Liver (tissue), 9 donors: ENCODE measurements around the gene CDK15. TPM values are rescaled to one million over a fixed set of nuclear protein-coding genes. Genes with fewer than 3 reads are reported as not detected.

ENCODE experiments used
- DNase-seq: peaks from one replicate; pipeline ENCODE4 v3.0.0-alpha.2; 2017; ENCODE audit warnings: low spot score
- H3K27ac ChIP-seq, 2 donors: one replicate each; pipeline ENCODE4 v1.7.0; 2013; ENCODE audit warnings: inconsistent platforms in 2 of 2, low read length in 2 of 2, control low read depth in 1 of 2, low read depth in 1 of 2, mild to moderate bottlenecking in 1 of 2
- H3K27me3 ChIP-seq, 4 donors: one replicate each; pipeline versions ENCODE4 v1.6.1 to v1.7.0; 2013; ENCODE audit warnings: low read length in 3 of 4, inconsistent platforms in 1 of 4, mild to moderate bottlenecking in 1 of 4, moderate library complexity in 1 of 4; ENCODE audit not compliant: control insufficient read depth in 4 of 4, insufficient read depth in 4 of 4
- H3K36me3 ChIP-seq, 4 donors: one replicate each; pipeline versions ENCODE4 v1.6.1 to v1.7.0; 2013; ENCODE audit warnings: low read length in 3 of 4, mild to moderate bottlenecking in 3 of 4, low read depth in 1 of 4, moderate library complexity in 1 of 4; ENCODE audit not compliant: control insufficient read depth in 4 of 4, insufficient read depth in 3 of 4
- H3K4me1 ChIP-seq, 4 donors: one replicate each; pipeline versions ENCODE4 v1.6.1 to v1.7.0; 2013; ENCODE audit warnings: low read length in 3 of 4, mild to moderate bottlenecking in 3 of 4, moderate library complexity in 1 of 4; ENCODE audit not compliant: control insufficient read depth in 4 of 4, insufficient read depth in 4 of 4
- H3K4me3 ChIP-seq, 3 donors: one replicate each; pipeline versions ENCODE4 v1.6.1 to v1.7.0; 2013; ENCODE audit warnings: low read length in 3 of 3, control low read depth in 1 of 3, low read depth in 1 of 3, mild to moderate bottlenecking in 1 of 3
- H3K9ac ChIP-seq, 2 donors: one replicate each; pipeline ENCODE4 v1.7.0; 2013; ENCODE audit warnings: low read length in 2 of 2, mild to moderate bottlenecking in 2 of 2, moderate library complexity in 2 of 2, control low read depth in 1 of 2, low read depth in 1 of 2
- H3K9me3 ChIP-seq, 4 donors: one replicate each; pipeline versions ENCODE4 v1.6.1 to v1.7.0; 2013; ENCODE audit warnings: low read length in 3 of 4; ENCODE audit not compliant: control insufficient read depth in 4 of 4
- EGR1 ChIP-seq, 2 donors: IDR thresholded peaks; 2 replicates each; pipeline ENCODE4 v1.6.1; 2016 to 2018; ENCODE audit warnings: antibody characterized with exemption in 2 of 2, low read depth in 2 of 2
- FOXA1 ChIP-seq: IDR thresholded peaks from 2 replicates; pipeline ENCODE4 v1.6.1; 2016; ENCODE audit warnings: antibody characterized with exemption
- FOXA2 ChIP-seq: IDR thresholded peaks from 2 replicates; pipeline ENCODE4 v1.6.1; 2016; ENCODE audit warnings: antibody characterized with exemption
- GABPA ChIP-seq, 2 donors: IDR thresholded peaks in 1 of 2; conservative IDR thresholded peaks in 1 of 2; 2 replicates each; pipeline ENCODE4 v1.6.1; 2016; ENCODE audit warnings: antibody characterized with exemption in 2 of 2, mild to moderate bottlenecking in 1 of 2, moderate library complexity in 1 of 2
- HNF4A ChIP-seq, 2 donors: conservative IDR thresholded peaks; 2 replicates each; pipeline ENCODE4 v1.6.1; 2016; ENCODE audit warnings: antibody characterized with exemption in 2 of 2, mild to moderate bottlenecking in 2 of 2
- HNF4G ChIP-seq: IDR thresholded peaks from 2 replicates; pipeline ENCODE4 v1.6.1; 2016; ENCODE audit warnings: antibody characterized with exemption
- JUND ChIP-seq, 2 donors: IDR thresholded peaks; 2 replicates each; pipeline ENCODE4 v1.6.1; 2016; ENCODE audit warnings: antibody characterized with exemption in 2 of 2
- NR2F2 ChIP-seq: IDR thresholded peaks from 2 replicates; pipeline ENCODE4 v1.6.1; 2016; ENCODE audit warnings: antibody characterized with exemption
- RAD21 ChIP-seq, 2 donors: IDR thresholded peaks; 2 replicates each; pipeline ENCODE4 v1.6.1; 2016; ENCODE audit warnings: antibody characterized with exemption in 2 of 2, mild to moderate bottlenecking in 2 of 2
- RXRA ChIP-seq, 2 donors: IDR thresholded peaks; 2 replicates each; pipeline ENCODE4 v1.6.1; 2017 to 2018; ENCODE audit warnings: antibody characterized with exemption in 2 of 2, mild to moderate bottlenecking in 1 of 2
- SP1 ChIP-seq: IDR thresholded peaks from 2 replicates; pipeline ENCODE4 v1.6.1; 2018; ENCODE audit warnings: antibody characterized with exemption, mild to moderate bottlenecking
- TAF1 ChIP-seq: conservative IDR thresholded peaks from 2 replicates; pipeline ENCODE4 v1.6.1; 2016; ENCODE audit warnings: antibody characterized with exemption, mild to moderate bottlenecking
- YY1 ChIP-seq: IDR thresholded peaks from 2 replicates; pipeline ENCODE4 v1.6.1; 2016; ENCODE audit warnings: antibody characterized with exemption, mild to moderate bottlenecking
- ZBTB33 ChIP-seq: IDR thresholded peaks from 2 replicates; pipeline ENCODE4 v1.6.1; 2016; ENCODE audit warnings: antibody characterized with exemption
- WGBS: extraction: QIAGEN DNeasy Blood & Tissue Kit; methylation state at CpG from one replicate; pipeline ENCODE4 v1.1.7; 2013; 5-methylcytosine and 5-hydroxymethylcytosine counted together
- polyA plus RNA-seq, 2 donors: library from polyadenylated mRNA; stranded (reverse) in 1 of 2; unstranded in 1 of 2; fragments of 200-250 nt in 1 of 2; fragments of >200 nt in 1 of 2; fragmentation: Nextera tagmentation in 1 of 2; extraction: Ambion mirVana in 1 of 2; gene quantifications; one replicate each; pipeline versions ENCODE4 v1.2.1 to v1.2.3, GENCODE V29; 2013 to 2015
- total RNA-seq, 2 donors: library from RNA; depleted of rRNA; stranded (reverse); fragments of >200 nt; gene quantifications; one replicate each; pipeline ENCODE4 v1.2.3, GENCODE V29; 2014
- TF ChIP-seq, protein P1 (sequence below): fragments of 150-350 bp; IDR thresholded peaks from 2 replicates; pipeline ENCODE4 v1.5.1; 2017; ENCODE audit warnings: improper control_type of control experiment, low read depth, low read length; ENCODE audit not compliant: missing input control
- TF ChIP-seq, protein P2 (sequence below): IDR thresholded peaks from 2 replicates; pipeline ENCODE4 v1.6.1; 2016; ENCODE audit warnings: antibody characterized with exemption
- TF ChIP-seq, protein P3 (sequence below): IDR thresholded peaks from 2 replicates; pipeline ENCODE4 v1.6.1; 2016; ENCODE audit warnings: antibody characterized with exemption
- donor health status: healthy.
- donor health status: healthy.
- donor health status: healthy.
- donor health status: healthy.
- donor health status: healthy.

The CDK15 gene
- total and polyA plus RNA-seq, 4 donors = under 0.01 to 0.47 (median 0.06) TPM; not detected in 1

- H3K9ac ChIP-seq = no peak overlapping the region
- DNase-seq = no peak
- H3K27ac ChIP-seq = no peak overlapping the region
- WGBS = 19% methylated on average over 2 of the region's 2 CpGs
- peaks cover 0 to 6% (median 4%) of the 10 kb centered on the region in 4 donors for H3K4me1 ChIP-seq
- no peaks in the 10 kb centered on the region for H3K9me3 ChIP-seq
- TF ChIP-seq SP1 = peak; percentile 53
- TF ChIP-seq FOXA1 = no peak
- TF ChIP-seq RAD21 (IDR thresholded peaks at IDR 0.05) = peak in 1 of 2 donors; percentile 6
- TF ChIP-seq YY1 = no peak
- peak; percentile 34 to 38 for TF ChIP-seq HNF4A (conservative IDR thresholded peaks at IDR 0.05)
- TF ChIP-seq ZBTB33 = no peak
- no peak overlapping the region for H3K4me3 ChIP-seq
- H3K36me3 ChIP-seq = no peaks in the 10 kb centered on the region
- no peaks in the 10 kb centered on the region for H3K27me3 ChIP-seq
Measured at GRCh38 chr2:201789395-201789794, 16.9 kb upstream of the CDK15 start.

DNA sequence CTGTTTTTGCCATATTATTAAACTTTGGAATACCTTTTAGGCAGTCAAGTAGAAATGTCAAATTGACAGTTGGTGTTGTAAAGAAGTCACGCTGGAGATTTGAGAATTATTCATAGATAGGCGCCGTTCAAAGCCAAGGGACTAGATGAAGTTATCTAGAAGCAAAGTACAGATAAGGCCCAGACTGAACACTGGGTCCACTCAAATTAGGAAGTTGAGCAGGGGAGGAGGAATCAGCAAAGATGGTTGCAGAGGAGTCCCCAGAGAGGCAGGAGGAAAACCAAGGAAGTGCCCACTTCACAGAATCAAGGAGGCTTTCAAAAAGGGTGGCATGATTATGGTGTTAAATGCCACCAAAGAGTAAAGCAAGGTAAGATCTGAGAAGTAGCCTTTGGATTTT is 16.0 kb upstream of the CDK15 start:
- Histone ChIP-seq H3K9me3 (no peaks in the 10 kb centered on the region), H3K4me1 (peaks cover 0 to 6% (median 4%) of the 10 kb centered on the region in 4 donors), H3K36me3 (no peaks in the 10 kb centered on the region), H3K9ac (no peak overlapping the region), H3K4me3 (no peak overlapping the region), H3K27me3 (no peaks in the 10 kb centered on the region), H3K27ac (no peak overlapping the region)
- TF ChIP-seq EGR1 (IDR thresholded peaks at IDR 0.05; ENCODE audit: low read depth in 2 of 2) (no peak), NR2F2 (no peak), GABPA (IDR thresholded peaks at IDR 0.05 in 1 of 2, conservative IDR thresholded peaks at IDR 0.05 in 1 of 2) (no peak), FOXA1 (no peak)
- TF ChIP-seq, protein P1, sequence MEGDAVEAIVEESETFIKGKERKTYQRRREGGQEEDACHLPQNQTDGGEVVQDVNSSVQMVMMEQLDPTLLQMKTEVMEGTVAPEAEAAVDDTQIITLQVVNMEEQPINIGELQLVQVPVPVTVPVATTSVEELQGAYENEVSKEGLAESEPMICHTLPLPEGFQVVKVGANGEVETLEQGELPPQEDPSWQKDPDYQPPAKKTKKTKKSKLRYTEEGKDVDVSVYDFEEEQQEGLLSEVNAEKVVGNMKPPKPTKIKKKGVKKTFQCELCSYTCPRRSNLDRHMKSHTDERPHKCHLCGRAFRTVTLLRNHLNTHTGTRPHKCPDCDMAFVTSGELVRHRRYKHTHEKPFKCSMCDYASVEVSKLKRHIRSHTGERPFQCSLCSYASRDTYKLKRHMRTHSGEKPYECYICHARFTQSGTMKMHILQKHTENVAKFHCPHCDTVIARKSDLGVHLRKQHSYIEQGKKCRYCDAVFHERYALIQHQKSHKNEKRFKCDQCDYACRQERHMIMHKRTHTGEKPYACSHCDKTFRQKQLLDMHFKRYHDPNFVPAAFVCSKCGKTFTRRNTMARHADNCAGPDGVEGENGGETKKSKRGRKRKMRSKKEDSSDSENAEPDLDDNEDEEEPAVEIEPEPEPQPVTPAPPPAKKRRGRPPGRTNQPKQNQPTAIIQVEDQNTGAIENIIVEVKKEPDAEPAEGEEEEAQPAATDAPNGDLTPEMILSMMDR = no peak
- no peak for DNase-seq
- WGBS = 90% methylated on average over 3 of the region's 3 CpGs

GRCh38 chr2:201790989-201791388 is 15.3 kb upstream of the CDK15 start:
- Histone ChIP-seq H3K4me1 (peaks cover 0 to 6% (median 4%) of the 10 kb centered on the region in 4 donors), H3K4me3 (no peak overlapping the region), H3K27me3 (no peaks in the 10 kb centered on the region), H3K9me3 (no peaks in the 10 kb centered on the region), H3K27ac (no peak overlapping the region), H3K9ac (no peak overlapping the region), H3K36me3 (no peaks in the 10 kb centered on the region)
- 94% methylated on average over 2 of the region's 2 CpGs for WGBS
- DNase-seq = no peak
- no peak for TF ChIP-seq EGR1 (IDR thresholded peaks at IDR 0.05; ENCODE audit: low read depth in 2 of 2)
- no peak for TF ChIP-seq NR2F2
- no peak for TF ChIP-seq HNF4G
- no peak for TF ChIP-seq GABPA (IDR thresholded peaks at IDR 0.05 in 1 of 2, conservative IDR thresholded peaks at IDR 0.05 in 1 of 2)
- TF ChIP-seq FOXA1 = no peak
- TF ChIP-seq, protein P2, sequence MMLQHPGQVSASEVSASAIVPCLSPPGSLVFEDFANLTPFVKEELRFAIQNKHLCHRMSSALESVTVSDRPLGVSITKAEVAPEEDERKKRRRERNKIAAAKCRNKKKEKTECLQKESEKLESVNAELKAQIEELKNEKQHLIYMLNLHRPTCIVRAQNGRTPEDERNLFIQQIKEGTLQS = no peak
- no peak for TF ChIP-seq FOXA2
- TF ChIP-seq RAD21 (IDR thresholded peaks at IDR 0.05) = no peak
- TF ChIP-seq RXRA (IDR thresholded peaks at IDR 0.05) = no peak
- no peak for TF ChIP-seq YY1
- TF ChIP-seq, protein P3, sequence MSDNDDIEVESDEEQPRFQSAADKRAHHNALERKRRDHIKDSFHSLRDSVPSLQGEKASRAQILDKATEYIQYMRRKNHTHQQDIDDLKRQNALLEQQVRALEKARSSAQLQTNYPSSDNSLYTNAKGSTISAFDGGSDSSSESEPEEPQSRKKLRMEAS = no peak
- TF ChIP-seq, protein P1 = no peak
- TF ChIP-seq JUND (IDR thresholded peaks at IDR 0.05) = no peak
- no peak for TF ChIP-seq SP1
- TF ChIP-seq TAF1 = no peak
